Endometrial microvascular endothelial cells (primary cell): ENCODE data around the gene UBE2J1. TPM values are rescaled to one million over a fixed set of nuclear protein-coding genes. Genes with fewer than 3 reads are reported as not detected.
"Not testable (repeated sequence)": the region's sequence is repeated elsewhere in the genome, so short reads cannot be mapped to it uniquely, and the experiment has no call there.

ENCODE experiments used
- in situ Hi-C: cut with HindIII; loops from 2 replicates; pipeline ENCODE4 v1.10.0; 2017; ENCODE audit warnings: low sequenced_read_pairs, low pct_unique_long_range_greater_than_20kb; ENCODE audit errors: inconsistent ontology term
- total RNA-seq: library from RNA; depleted of rRNA; stranded (reverse); fragments of >200 nt; gene quantifications from one replicate; pipeline ENCODE4 v1.2.3, GENCODE V29; 2015; ENCODE audit errors: inconsistent ontology term

Gene UBE2J1
- total RNA-seq, 1 donor from 2014 or later: 52.8 TPM

DNA sequence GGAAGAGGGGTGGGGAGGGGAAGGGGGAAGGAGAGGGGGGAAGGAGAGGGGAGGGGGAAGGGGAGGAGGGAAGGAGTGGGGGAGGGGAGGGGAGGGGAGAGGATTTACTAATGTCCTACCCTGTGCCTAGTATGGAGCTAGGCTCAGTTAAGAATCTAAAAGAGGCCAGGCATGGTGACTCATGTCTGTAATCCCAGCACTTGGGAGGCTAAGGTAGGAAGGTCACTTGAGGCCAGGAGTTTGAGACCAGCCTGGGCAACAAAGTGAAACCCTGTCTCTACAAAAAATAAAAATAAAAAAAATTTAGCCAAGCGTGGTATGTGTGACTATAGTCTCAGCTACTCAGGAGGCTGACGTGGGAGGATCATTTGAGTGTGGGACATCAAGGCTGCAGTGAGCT is 13.0 kb downstream of the UBE2J1 start:
- in situ Hi-C loops: no loop called here

DNA sequence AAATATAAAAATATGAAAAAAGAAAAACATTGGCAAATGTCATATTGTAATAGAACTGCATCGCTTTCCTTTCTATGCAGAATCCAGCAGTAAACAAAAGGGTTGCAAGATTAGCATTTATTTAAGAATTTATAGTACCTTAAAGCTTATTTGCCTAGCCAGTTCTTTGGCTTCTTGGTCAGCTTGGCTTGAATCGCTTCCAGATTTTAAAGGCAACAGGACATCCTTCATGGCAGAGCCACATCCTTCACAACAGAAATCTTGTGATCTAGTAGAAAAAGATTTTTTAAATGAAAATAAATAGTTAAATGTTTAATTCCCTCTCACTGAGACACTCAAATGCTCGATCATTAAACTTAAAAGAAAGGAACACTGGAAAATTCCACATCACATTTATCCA is 17.4 kb downstream of the UBE2J1 start:
- in situ Hi-C loops: no loop called here

DNA sequence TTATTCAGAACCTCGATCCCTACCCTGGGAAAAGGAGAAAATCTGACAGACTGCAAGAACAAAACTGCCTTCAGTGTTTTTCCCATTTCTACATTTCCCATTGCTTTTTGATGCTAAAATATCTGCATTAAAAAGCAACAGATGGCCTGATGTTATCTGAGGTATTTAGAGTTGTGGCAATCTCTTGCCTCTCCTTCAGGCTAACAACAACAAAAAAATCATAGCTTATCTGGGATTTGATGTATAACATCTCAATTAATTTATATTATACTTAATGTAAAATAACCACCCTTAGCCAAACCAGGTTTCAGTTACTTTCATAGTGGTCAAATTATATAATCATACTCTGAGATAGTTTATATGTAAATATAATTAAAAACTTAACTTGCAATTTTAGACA is 21.6 kb downstream of the UBE2J1 start:
- in situ Hi-C loops: no loop called here

DNA sequence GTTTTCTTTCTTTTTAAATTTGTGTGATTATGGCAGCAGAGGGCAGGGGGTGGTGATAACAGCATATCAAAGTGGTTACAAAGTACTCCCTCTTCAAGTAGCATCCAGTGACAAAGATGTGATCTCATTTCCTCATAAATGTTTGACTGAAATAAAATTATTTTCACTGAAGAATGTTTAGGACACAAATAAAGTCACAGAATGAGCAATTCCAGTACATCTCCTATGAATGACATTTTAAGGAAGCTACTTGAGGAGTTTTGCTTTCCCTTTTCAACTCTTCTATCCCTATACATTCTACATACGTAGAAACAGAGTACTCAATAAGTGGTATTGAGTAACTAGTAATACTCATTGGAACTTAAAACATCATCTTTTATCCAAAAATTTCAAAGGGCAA is 23.5 kb downstream of the UBE2J1 start:
- in situ Hi-C loops: no loop called here

DNA sequence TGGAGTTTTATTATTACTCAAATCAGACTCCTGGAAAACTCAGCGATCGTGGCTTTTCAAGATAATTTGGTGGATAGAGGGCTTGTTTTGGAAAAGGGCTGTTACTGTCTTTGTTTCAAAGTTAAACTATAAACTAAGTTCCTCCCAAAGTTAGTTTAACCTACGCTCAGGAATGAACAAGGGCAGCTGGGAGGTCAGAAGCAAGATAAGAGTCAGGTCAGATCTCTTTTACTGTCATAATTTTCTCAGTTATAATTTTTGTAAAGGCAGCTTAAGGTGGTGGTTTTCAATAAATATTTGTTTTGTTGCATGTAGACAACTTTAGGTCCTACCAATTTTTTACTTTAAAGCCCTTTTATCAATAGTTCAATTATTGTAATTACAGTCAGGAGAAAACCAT is 28.2 kb downstream of the UBE2J1 start:
- in situ Hi-C loops: no loop called here

DNA sequence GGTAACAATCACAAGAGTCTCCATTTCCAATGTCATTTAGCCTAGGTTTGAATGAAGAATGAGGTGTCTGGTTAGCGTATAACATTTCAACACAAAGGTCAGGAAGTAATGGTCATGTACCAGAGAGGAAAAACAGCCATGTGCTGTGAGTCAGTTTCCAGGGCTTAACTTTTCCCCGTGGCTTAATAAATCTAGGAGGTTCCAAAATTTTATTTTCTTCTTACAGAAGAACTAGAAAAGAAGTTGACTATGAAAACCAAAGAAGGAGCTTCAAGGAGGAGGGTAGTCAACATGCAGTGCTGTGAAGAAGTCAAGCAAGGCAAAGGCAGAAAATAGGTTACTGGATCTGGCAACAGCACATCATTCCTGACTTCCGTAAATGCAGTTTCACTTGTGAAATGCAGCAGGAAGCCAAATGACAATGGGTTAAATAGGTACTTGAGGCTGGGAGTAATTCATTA is 29.0 kb downstream of the UBE2J1 start:
- in situ Hi-C loops: no loop called here

DNA sequence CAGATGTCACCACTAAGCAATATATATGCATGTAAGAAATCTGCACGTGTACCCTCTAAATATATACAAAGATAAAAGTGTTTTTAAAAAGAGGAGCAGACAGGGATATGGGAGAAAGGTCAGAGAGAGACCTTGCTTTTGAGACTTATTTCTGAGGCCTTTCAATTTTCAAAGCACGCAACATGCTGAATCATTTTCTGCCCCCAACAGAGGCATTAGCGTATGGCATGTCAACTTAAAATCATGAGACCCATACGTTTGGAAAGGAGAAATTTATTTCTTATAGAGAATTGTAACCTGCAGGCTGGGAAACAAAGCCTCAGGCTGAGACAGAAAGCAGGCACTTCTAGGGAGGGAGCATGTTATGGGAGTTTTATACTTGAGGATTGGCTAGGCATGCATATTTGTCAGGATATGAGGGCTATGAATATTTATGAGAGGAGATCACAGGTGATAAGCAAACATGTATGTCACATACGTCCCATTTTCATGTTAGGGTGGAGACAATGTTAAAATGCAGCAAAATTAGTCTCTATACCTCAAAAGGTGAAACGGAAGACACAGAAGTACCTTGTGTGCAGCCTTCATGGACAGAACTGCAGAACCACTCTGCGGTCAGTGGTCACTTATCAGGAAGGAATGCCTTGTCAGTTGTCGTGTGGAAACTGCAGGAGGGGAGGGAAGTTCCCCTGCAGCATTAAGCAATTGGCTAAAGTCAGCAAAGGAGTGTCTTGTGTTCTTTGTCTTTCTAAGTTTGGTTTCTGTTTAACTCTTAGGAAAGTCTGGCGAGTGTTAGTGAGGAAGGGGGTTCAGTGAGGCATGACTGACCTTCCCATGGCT is 31.2 kb downstream of the UBE2J1 start:
- in situ Hi-C loops: no loop called here

DNA sequence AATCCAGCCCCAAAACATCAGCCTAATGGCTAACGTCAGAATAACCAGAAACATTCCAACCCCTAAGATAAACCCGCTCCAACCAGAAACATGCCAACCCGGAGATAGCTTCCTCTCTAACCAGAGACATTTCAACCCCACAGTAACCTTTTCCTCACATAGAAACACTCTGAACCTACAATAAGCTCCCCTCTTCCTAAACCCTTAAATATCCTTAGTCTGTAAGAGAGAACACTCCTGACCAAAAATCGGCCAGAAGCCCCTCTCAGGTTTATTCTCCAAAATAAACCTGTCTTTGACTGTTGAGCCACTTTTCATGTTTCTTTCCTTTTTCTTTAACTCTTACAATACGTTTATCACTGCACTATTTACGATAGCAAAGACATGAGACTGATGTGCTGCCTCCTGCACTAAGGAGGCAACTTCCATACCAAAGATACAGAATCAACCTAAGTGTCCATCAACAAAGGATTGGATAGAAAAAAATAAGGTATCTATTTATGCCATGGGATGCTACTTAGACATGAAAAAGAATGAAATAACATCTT is 32.4 kb downstream of the UBE2J1 start:
- in situ Hi-C loops: no loop called here

DNA sequence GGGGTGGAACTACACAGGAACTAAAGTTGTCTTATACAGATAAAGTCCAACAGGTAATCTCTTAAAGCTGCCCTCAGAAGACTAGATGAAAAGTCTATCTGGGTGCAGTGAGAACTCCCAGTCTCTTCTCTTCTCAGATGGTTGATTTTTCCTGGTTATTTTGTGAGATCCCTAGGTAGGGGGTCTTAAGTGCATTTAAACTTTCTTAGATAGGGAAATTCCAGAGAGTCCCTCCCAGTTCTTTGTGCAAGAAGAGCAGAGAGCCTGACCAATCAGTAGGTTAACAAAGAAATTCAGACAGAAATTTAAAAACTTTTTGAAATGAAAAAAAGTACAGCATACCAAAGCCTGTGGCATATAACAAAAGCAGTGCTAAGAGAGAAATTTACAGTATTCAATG is 35.5 kb downstream of the UBE2J1 start:
- in situ Hi-C loops: no loop called here

DNA sequence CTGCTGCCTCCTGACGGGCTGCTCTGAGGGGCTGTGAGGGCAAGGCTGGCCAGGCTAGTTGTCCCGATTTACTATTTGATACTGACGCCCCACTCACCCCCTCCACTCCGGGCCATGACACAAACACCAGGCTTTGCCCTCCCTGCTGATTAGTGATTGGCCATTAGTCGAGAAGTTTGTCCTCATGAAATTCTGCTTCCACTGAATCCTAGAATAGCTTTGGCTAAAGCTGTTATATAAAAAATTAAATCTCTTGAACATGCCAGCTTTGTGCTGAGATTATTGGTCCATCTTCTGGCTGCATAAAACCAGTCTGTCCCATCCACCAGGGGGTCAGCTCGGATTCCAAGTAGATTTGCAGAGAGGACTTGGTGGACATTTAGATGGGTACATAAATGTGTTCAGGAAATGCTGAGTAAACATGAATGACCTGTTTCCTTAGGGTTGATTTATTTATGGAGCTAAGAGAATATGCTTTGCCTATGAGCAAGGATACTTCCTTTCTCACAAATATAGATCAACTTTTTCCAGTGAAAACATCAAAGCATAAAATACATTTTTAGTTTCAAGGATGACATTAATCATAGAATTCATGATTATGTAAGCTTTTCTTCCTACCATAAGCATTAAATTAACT is 37.2 kb downstream of the UBE2J1 start, which contains the start of gene GABRR2:
GABRR2 (minus strand) TSS at position 51 of the 637 bp plus-strand sequence. CDS start 134 bp downstream, outside the sequence.
- in situ Hi-C loops: no loop called here

DNA sequence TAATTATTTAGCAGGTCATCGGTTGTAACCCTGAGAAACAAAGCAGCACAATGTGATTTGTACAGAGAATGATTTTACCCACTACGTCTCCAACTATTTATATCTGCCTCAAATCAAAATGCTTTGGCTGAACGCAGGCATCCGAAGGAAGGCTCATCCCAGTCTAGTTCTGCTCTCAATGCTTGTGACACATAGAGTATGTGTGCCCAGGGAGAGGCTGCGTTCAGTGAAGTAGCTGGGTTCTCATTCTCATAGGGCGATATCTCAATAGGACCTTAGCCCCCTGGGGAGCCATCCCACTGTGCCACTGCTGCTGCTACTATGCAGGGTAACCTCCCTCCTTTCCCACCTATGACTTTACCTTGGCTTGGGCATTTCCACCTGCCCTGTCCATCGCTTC is 37.8 kb downstream of the UBE2J1 start:
- in situ Hi-C loops: no loop called here

DNA sequence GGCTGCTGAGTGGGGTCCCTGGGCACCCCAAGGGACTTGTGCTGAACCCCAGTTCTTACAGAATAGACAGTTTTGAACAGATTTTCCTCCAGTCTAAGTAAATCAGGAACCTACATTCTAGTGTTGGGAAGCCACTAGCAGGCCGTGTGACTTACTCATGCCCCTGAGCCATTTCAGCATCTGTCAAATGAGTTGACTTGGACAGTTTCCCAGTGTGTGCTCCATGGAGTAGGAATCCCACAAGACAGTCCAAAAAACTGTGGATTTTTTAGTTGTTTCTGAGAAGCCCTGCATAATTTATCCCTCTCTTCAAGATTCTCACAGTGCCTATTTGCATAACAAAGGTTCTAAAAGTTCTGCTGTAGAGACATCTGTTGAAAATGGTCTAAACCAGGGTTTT is 39.5 kb downstream of the UBE2J1 start:
- in situ Hi-C loops: no loop called here

DNA sequence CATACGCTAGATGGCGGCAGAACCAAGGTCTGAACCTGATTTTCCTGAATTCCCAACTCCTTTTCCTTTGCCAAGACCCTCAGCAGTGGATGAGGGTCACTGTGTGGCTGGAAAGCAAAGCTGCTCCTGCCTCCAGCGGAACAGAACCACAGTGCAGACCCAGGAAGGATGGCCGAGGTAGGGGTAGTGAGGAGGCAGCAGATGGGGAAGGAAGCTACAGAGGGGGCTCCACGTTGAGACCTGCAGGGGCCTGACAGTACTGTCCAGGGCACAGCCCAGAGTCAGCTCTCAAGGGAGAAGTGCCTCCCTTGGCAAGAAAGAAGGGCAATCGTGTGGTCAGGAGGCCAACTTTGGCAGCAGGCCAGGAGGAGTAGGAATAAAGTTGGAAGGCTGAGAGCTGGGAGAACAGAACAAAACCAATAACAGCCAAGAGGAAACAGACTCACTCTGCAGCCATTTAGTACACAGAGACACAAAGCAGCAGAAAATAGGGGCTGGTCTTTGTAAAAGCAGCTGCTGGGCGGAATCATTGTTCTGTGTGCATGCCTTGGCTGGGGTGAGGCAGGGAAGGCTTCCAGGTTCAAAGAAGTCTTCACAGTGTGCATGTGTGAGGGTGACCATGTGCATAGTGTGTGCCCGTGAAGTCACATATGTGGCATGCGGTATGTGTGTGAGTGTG is 40.5 kb downstream of the UBE2J1 start:
- in situ Hi-C loops: no loop called here

DNA sequence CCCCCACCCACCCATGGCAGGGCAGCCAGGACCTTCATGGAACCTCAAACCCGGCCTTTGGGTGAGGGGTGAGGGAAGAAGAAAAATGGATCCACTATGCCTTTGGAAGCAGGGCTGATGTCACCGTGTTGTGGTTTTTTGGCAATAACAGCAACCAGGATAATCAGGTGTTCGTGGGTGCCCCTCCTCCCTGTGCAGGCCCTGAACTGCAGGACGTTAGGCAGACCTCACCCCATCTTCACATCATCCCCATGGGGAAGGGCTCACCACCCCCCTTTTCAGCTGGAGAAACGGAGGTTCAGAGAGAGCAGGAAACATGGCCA is 41.0 kb downstream of the UBE2J1 start:
- in situ Hi-C loops: no loop called here

DNA sequence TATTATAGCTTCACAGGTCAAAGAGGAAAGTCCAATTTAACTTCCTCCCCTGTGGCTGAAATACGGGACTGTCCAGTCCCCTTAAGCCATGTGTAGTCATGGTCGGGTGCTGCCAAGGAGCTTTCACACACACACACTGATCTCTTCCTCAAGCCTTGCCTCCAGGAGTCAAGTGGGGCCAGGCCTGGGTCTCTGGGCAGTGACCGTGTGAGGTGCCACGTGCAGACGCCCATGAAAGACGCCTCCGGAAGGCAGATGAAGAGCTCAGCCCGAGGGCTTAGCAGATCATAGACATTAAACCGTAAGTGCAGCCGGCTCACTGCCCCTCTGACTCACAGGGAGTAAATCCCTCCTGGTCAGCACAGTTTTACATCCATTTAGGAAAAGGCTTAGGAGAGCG is 41.6 kb downstream of the UBE2J1 start:
- in situ Hi-C loops: no loop called here

DNA sequence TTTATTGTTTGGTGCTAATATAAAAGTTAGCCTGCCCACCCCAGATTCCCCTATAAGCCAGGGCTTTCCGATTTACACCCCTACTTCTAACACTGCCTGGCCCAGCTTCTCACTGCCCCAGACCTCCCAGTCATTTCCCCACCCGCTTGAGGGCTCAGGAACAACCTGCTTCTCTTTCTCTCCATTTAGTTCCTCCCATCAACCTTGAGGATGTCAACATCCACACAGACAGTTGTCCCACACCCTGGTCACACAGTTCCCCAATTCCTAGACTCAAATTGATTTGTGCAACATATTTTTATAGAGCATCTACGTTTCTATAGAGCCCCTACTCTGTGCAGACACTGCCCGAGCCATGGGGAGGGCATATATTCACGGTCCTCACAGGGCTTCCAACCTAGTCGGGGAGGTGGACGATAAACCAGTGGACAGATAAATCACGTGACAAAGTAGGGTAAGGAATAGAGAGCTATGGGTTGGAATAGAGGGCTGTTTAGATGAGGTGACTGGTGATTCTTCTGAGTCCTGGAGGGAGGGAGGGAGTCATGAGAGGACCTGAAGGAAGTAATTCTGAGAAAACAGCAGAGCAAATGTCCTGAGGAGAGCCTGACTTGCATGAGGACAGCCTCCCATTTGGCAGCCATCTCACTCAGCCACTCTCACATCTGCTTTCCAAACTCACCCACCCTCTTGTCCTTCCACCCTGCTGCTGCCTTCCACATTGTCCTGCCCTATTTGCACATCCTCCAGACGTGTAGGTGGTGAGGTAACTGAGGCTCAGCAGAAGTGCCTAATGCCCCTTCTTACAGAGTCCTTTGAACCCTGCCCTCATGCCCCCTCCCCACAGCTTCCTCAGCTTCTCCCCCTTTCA is 43.8 kb downstream of the UBE2J1 start:
- in situ Hi-C loops: no loop called here

DNA sequence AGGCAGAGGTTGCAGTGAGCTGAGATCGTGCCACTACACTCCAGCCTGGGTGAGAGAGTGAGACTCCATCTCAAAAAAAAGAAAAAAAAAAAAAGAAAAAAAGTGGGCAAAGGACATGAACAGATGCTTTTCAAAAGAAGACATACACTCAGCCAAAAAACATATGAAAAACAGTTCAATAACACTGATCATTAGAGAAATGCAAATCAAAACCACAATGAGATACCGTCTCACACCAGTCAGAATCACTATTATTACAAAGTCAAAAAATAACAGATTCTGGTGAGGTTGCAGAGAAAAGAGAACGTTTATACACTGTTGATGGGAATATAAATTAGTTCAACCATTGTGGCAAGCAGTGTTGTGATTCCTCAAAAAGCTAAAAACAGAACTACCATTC is 48.0 kb downstream of the UBE2J1 start:
- in situ Hi-C loops: not testable (repeated sequence)

DNA sequence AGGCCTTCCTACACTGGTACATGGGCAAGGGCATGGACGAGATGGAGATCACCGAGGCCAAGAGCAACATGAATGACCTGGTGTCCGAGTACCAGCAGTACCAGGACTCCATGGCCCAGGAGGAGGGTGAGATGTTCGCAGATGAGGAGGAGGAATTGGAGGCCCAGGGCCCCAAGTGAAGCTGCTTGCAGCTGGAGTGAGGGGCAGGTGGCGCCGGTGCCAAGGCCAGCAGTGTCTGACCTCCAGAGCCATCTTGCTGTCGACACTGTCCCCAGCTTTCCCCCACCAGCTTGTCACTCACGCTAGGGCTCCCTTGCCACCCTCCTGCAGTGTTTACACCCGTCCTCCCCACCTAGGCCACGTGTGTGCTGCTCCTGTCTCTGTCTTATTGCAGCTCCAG is 49.6 kb downstream of the UBE2J1 start:
- in situ Hi-C loops: no loop called here
